Osteoblast (primary cell): Measurements from ENCODE around the gene EEF1AKMT1. TPM values are rescaled to one million over a fixed set of nuclear protein-coding genes. Genes with fewer than 3 reads are reported as not detected.

Experiments
- DNase-seq: peaks from one replicate; pipeline ENCODE4 v3.0.0; 2011; ENCODE audit warnings: low spot score, mixed read lengths; ENCODE audit not compliant: insufficient read length; ENCODE audit errors: missing footprints
- H2AFZ ChIP-seq: 2 replicates; pipeline ENCODE4 v1.6.0; 2011; ENCODE audit warnings: mild to moderate bottlenecking, low read length
- H3K27ac ChIP-seq: 2 replicates; pipeline ENCODE4 v1.5.1; 2011; ENCODE audit warnings: mild to moderate bottlenecking, low read depth, low read length, moderate library complexity
- H3K27me3 ChIP-seq: 2 replicates; pipeline ENCODE4 v1.6.0; 2012; ENCODE audit warnings: mild to moderate bottlenecking, control low read depth, inconsistent platforms, low read length, moderate library complexity; ENCODE audit not compliant: insufficient read depth
- H3K36me3 ChIP-seq: 2 replicates; pipeline ENCODE4 v1.5.1; 2011; ENCODE audit warnings: mild to moderate bottlenecking, low read length, control low read depth, moderate library complexity; ENCODE audit not compliant: insufficient read depth
- H3K4me1 ChIP-seq: 2 replicates; pipeline ENCODE4 v1.5.1; 2011; ENCODE audit warnings: mild to moderate bottlenecking, low read length, control low read depth, moderate library complexity; ENCODE audit not compliant: insufficient read depth
- H3K4me2 ChIP-seq: 2 replicates; pipeline ENCODE4 v1.6.0; 2011; ENCODE audit warnings: mild to moderate bottlenecking, low read length; ENCODE audit not compliant: insufficient read depth
- H3K4me3 ChIP-seq: fragments of 200-600 bp; sonication (generic); 3 replicates; pipeline ENCODE4 v1.5.1; 2012; ENCODE audit warnings: mild to moderate bottlenecking, low read length, inconsistent platforms; ENCODE audit not compliant: insufficient read depth
- H3K79me2 ChIP-seq: 2 replicates; pipeline ENCODE4 v1.6.0; 2012; ENCODE audit warnings: mild to moderate bottlenecking, low read length, control low read depth, inconsistent platforms; ENCODE audit not compliant: insufficient read depth
- H3K9me3 ChIP-seq: 2 replicates; pipeline ENCODE4 v1.5.1; 2011; ENCODE audit warnings: low read depth, low read length, control low read depth
- H4K20me1 ChIP-seq: 2 replicates; pipeline ENCODE4 v1.6.0; 2012; ENCODE audit warnings: mild to moderate bottlenecking, low read length, control low read depth; ENCODE audit not compliant: insufficient read depth
- CTCF ChIP-seq: IDR thresholded peaks from 2 replicates; pipeline ENCODE4 v1.5.1; 2011; ENCODE audit warnings: mild to moderate bottlenecking, low read depth, low read length, moderate library complexity; ENCODE audit errors: extremely low read depth
- total RNA-seq: library from RNA; depleted of rRNA; stranded (reverse); fragments of >200 nt; gene quantifications from 2 replicates; pipeline ENCODE4 v1.2.3, GENCODE V29; 2012

Gene EEF1AKMT1
- total RNA-seq, 1 donor, result 7.6 TPM

- Histone ChIP-seq H4K20me1 (peaks cover 5% of the 10 kb centered on the region), H3K4me3 (no peak overlapping the region), H3K36me3 (no peaks in the 10 kb centered on the region), H3K79me2 (no peaks in the 10 kb centered on the region), H3K27ac (peak overlapping the region; percentile 87), H3K4me1 (peaks cover 23% of the 10 kb centered on the region), H3K4me2 (no peak overlapping the region), H3K9me3 (no peaks in the 10 kb centered on the region), H3K27me3 (no peaks in the 10 kb centered on the region), H2AFZ (no peak overlapping the region)
- TF ChIP-seq CTCF, result no peak
- DNase-seq, result no peak
Observed at GRCh38 chr13:20815464-20815863, 41.7 kb upstream of the EEF1AKMT1 start.

GRCh38 chr13:20814224-20814910 is 40.6 kb upstream of the EEF1AKMT1 start:
- Histone ChIP-seq H4K20me1 (peaks cover 5% of the 10 kb centered on the region), H3K79me2 (no peaks in the 10 kb centered on the region), H3K27me3 (no peaks in the 10 kb centered on the region), H3K4me2 (peak overlapping the region; percentile 76), H3K4me1 (peaks cover 23% of the 10 kb centered on the region), H3K9me3 (no peaks in the 10 kb centered on the region), H3K36me3 (no peaks in the 10 kb centered on the region), H2AFZ (no peak overlapping the region), H3K27ac (peak overlapping the region; percentile 87), H3K4me3 (peak overlapping the region; percentile 46)
- DNase-seq, result peak; percentile 30
- no peak for TF ChIP-seq CTCF

GRCh38 chr13:20812890-20813289 is 39.1 kb upstream of the EEF1AKMT1 start:
- Histone ChIP-seq H3K9me3 (no peaks in the 10 kb centered on the region), H3K4me3 (no peak overlapping the region), H3K36me3 (peaks cover 12% of the 10 kb centered on the region), H4K20me1 (peaks cover 5% of the 10 kb centered on the region), H3K4me2 (no peak overlapping the region), H3K79me2 (no peaks in the 10 kb centered on the region), H3K4me1 (peaks cover 23% of the 10 kb centered on the region), H3K27ac (no peak overlapping the region), H2AFZ (no peak overlapping the region), H3K27me3 (no peaks in the 10 kb centered on the region)
- TF ChIP-seq CTCF, result no peak
- DNase-seq, result no peak

GRCh38 chr13:20810808-20811207 is 37.0 kb upstream of the EEF1AKMT1 start:
- H3K27me3 ChIP-seq, result no peaks in the 10 kb centered on the region
- H3K4me1 ChIP-seq, result peaks cover 23% of the 10 kb centered on the region
- H3K9me3 ChIP-seq, result no peaks in the 10 kb centered on the region
- no peak for TF ChIP-seq CTCF
- peaks cover 5% of the 10 kb centered on the region for H4K20me1 ChIP-seq
- no peak overlapping the region for H3K4me3 ChIP-seq
- no peaks in the 10 kb centered on the region for H3K79me2 ChIP-seq
- no peak overlapping the region for H3K4me2 ChIP-seq
- peaks cover 18% of the 10 kb centered on the region for H3K36me3 ChIP-seq
- no peak overlapping the region for H2AFZ ChIP-seq
- no peak overlapping the region for H3K27ac ChIP-seq
- no peak for DNase-seq
